Liver (tissue), 9 donors: ENCODE measurements around the gene MARCHF10. TPM values are rescaled to one million over a fixed set of nuclear protein-coding genes. Genes with fewer than 3 reads are reported as not detected.
"Not testable (repeated sequence)": the region's sequence is repeated elsewhere in the genome, so short reads cannot be mapped to it uniquely, and the experiment has no call there.

Source experiments
- DNase-seq: peaks from one replicate; pipeline ENCODE4 v3.0.0-alpha.2; 2017; ENCODE audit warnings: low spot score
- H3K27ac ChIP-seq, 2 donors: one replicate each; pipeline ENCODE4 v1.7.0; 2013; ENCODE audit warnings: inconsistent platforms in 2 of 2, low read length in 2 of 2, control low read depth in 1 of 2, low read depth in 1 of 2, mild to moderate bottlenecking in 1 of 2
- H3K27me3 ChIP-seq, 4 donors: one replicate each; pipeline versions ENCODE4 v1.6.1 to v1.7.0; 2013; ENCODE audit warnings: low read length in 3 of 4, inconsistent platforms in 1 of 4, mild to moderate bottlenecking in 1 of 4, moderate library complexity in 1 of 4; ENCODE audit not compliant: control insufficient read depth in 4 of 4, insufficient read depth in 4 of 4
- H3K36me3 ChIP-seq, 4 donors: one replicate each; pipeline versions ENCODE4 v1.6.1 to v1.7.0; 2013; ENCODE audit warnings: low read length in 3 of 4, mild to moderate bottlenecking in 3 of 4, low read depth in 1 of 4, moderate library complexity in 1 of 4; ENCODE audit not compliant: control insufficient read depth in 4 of 4, insufficient read depth in 3 of 4
- H3K4me1 ChIP-seq, 4 donors: one replicate each; pipeline versions ENCODE4 v1.6.1 to v1.7.0; 2013; ENCODE audit warnings: low read length in 3 of 4, mild to moderate bottlenecking in 3 of 4, moderate library complexity in 1 of 4; ENCODE audit not compliant: control insufficient read depth in 4 of 4, insufficient read depth in 4 of 4
- H3K4me3 ChIP-seq, 3 donors: one replicate each; pipeline versions ENCODE4 v1.6.1 to v1.7.0; 2013; ENCODE audit warnings: low read length in 3 of 3, control low read depth in 1 of 3, low read depth in 1 of 3, mild to moderate bottlenecking in 1 of 3
- H3K9ac ChIP-seq, 2 donors: one replicate each; pipeline ENCODE4 v1.7.0; 2013; ENCODE audit warnings: low read length in 2 of 2, mild to moderate bottlenecking in 2 of 2, moderate library complexity in 2 of 2, control low read depth in 1 of 2, low read depth in 1 of 2
- H3K9me3 ChIP-seq, 4 donors: one replicate each; pipeline versions ENCODE4 v1.6.1 to v1.7.0; 2013; ENCODE audit warnings: low read length in 3 of 4; ENCODE audit not compliant: control insufficient read depth in 4 of 4
- FOXA1 ChIP-seq: IDR thresholded peaks from 2 replicates; pipeline ENCODE4 v1.6.1; 2016; ENCODE audit warnings: antibody characterized with exemption
- FOXA2 ChIP-seq: IDR thresholded peaks from 2 replicates; pipeline ENCODE4 v1.6.1; 2016; ENCODE audit warnings: antibody characterized with exemption
- HNF4A ChIP-seq, 2 donors: conservative IDR thresholded peaks; 2 replicates each; pipeline ENCODE4 v1.6.1; 2016; ENCODE audit warnings: antibody characterized with exemption in 2 of 2, mild to moderate bottlenecking in 2 of 2
- NR2F2 ChIP-seq: IDR thresholded peaks from 2 replicates; pipeline ENCODE4 v1.6.1; 2016; ENCODE audit warnings: antibody characterized with exemption
- RAD21 ChIP-seq, 2 donors: IDR thresholded peaks; 2 replicates each; pipeline ENCODE4 v1.6.1; 2016; ENCODE audit warnings: antibody characterized with exemption in 2 of 2, mild to moderate bottlenecking in 2 of 2
- RXRA ChIP-seq, 2 donors: IDR thresholded peaks; 2 replicates each; pipeline ENCODE4 v1.6.1; 2017 to 2018; ENCODE audit warnings: antibody characterized with exemption in 2 of 2, mild to moderate bottlenecking in 1 of 2
- SP1 ChIP-seq: IDR thresholded peaks from 2 replicates; pipeline ENCODE4 v1.6.1; 2018; ENCODE audit warnings: antibody characterized with exemption, mild to moderate bottlenecking
- YY1 ChIP-seq: IDR thresholded peaks from 2 replicates; pipeline ENCODE4 v1.6.1; 2016; ENCODE audit warnings: antibody characterized with exemption, mild to moderate bottlenecking
- WGBS: extraction: QIAGEN DNeasy Blood & Tissue Kit; methylation state at CpG from one replicate; pipeline ENCODE4 v1.1.7; 2013; 5-methylcytosine and 5-hydroxymethylcytosine counted together
- polyA plus RNA-seq, 2 donors: library from polyadenylated mRNA; stranded (reverse) in 1 of 2; unstranded in 1 of 2; fragments of 200-250 nt in 1 of 2; fragments of >200 nt in 1 of 2; fragmentation: Nextera tagmentation in 1 of 2; extraction: Ambion mirVana in 1 of 2; gene quantifications; one replicate each; pipeline versions ENCODE4 v1.2.1 to v1.2.3, GENCODE V29; 2013 to 2015
- total RNA-seq, 2 donors: library from RNA; depleted of rRNA; stranded (reverse); fragments of >200 nt; gene quantifications; one replicate each; pipeline ENCODE4 v1.2.3, GENCODE V29; 2014
- TF ChIP-seq, protein P1 (sequence below): IDR thresholded peaks from 2 replicates; pipeline ENCODE4 v1.6.1; 2016; ENCODE audit warnings: antibody characterized with exemption
- TF ChIP-seq, protein P2 (sequence below): IDR thresholded peaks from 2 replicates; pipeline ENCODE4 v1.6.1; 2016; ENCODE audit warnings: antibody characterized with exemption
- TF ChIP-seq, protein P3 (sequence below): fragments of 150-350 bp; IDR thresholded peaks from 2 replicates; pipeline ENCODE4 v1.5.1; 2017; ENCODE audit warnings: improper control_type of control experiment, low read depth, low read length; ENCODE audit not compliant: missing input control
- donor health status: healthy.
- donor health status: healthy.
- donor health status: healthy.
- donor health status: healthy.
- donor health status: healthy.

The MARCHF10 gene
- total and polyA plus RNA-seq, 4 donors: not detected

DNA sequence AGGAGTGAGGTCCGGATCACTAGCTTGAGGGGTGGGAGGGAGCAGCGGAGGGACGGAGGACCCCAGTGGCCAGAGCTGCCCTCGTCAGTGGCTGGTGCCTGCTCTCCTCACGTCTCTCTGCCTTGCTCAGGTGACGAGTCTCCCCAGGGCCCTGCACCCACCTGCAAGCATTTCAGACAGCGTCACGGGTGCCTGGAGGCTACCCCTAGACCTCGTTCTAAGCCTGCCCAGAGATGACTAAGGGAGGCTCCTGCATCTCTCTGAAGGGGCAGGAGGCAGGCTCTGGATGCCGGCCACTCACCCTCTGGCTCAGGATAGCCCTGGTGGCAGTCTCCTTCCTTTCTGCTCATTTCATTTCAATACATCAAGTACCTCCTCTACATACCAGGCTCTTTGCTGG lies 111.9 kb downstream of the MARCHF10 start (continued):
- TF ChIP-seq YY1 (no peak), NR2F2 (no peak), FOXA2 (no peak), SP1 (no peak)
- TF ChIP-seq, protein P1, sequence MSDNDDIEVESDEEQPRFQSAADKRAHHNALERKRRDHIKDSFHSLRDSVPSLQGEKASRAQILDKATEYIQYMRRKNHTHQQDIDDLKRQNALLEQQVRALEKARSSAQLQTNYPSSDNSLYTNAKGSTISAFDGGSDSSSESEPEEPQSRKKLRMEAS: no peak
- TF ChIP-seq, protein P2, sequence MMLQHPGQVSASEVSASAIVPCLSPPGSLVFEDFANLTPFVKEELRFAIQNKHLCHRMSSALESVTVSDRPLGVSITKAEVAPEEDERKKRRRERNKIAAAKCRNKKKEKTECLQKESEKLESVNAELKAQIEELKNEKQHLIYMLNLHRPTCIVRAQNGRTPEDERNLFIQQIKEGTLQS: no peak

DNA sequence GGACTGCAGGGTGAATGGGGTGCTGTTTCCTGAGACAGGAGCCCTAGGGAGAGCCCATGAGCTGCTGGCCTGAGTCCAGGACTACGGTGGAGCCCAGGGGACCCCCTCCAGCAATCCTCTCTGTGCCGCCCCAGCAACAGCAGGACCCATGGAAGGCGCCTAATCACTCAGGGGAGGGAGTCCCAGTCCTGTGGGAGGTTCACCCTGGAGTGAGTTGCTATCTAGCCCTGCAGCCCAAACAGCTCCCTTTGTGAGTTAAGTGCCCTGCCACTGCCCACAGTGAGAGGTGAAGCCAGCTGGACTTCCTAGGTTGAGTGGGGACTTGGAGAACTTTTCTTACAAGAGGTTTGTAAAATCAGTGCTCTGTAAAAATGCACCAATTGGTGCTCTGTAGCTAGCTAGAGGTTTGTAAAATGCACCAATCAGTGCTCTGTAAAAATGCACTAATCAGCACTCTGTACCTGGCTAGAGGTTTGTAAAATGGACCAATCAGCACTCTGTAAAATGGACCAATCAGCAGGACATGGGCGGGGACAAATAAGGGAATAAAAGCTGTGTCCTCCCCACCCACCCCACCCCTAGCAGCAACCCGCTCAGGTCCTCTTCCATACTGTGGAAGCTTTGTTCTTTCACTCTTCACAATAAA lies 112.9 kb downstream of the MARCHF10 start:
- H3K9me3 ChIP-seq, H3K27ac ChIP-seq, DNase-seq, H3K4me1 ChIP-seq, H3K27me3 ChIP-seq, H3K36me3 ChIP-seq, H3K9ac ChIP-seq, H3K4me3 ChIP-seq: not testable (repeated sequence)
- 89% methylated on average over 5 of the region's 5 CpGs for WGBS

DNA sequence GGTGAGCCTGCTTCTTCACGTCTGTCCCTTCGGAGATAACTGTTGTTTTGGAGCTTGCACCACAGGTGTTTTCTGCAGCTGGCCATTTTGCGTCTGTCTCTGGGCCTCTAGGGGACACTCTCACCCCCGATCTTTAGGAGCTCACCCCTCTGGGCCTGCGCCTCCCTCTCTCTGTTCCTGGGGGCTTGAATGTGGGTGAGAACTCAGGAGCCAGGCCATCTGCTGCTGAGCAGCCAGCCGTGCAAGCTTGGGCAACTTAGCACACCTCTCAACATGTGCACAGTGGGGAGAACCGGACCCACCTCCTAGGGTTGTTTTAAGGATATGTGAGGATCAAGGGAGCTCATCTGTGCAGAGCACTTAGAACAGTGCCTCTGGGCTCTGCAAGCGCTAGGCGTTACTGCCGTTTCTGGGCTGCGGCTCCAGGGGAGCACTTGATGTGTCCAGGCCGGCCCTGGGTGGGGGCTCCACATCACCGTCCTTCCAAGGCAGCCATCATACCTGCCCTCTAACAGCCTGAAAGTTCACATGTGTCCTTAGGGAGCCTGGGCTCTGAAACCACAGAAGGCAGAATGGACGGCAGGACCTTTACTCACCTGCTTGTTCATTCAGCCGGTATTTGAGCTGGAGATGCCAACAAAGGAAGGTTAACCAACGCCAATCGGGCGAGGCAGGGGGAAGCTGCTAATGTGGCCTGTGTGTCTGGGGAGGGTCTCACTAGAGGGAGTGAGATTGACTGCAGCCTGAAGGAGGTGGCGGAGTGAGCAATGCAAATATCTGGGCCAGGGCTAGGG lies 114.3 kb downstream of the MARCHF10 start:
- no peaks in the 10 kb centered on the region for H3K27me3 ChIP-seq
- 86% methylated on average over 19 of the region's 19 CpGs for WGBS
- no peak overlapping the region for H3K27ac ChIP-seq
- H3K36me3 ChIP-seq: no peaks in the 10 kb centered on the region
- TF ChIP-seq RXRA (IDR thresholded peaks at IDR 0.05) (no peak), HNF4A (conservative IDR thresholded peaks at IDR 0.05) (no peak), FOXA1 (no peak)
- TF ChIP-seq, protein P3, sequence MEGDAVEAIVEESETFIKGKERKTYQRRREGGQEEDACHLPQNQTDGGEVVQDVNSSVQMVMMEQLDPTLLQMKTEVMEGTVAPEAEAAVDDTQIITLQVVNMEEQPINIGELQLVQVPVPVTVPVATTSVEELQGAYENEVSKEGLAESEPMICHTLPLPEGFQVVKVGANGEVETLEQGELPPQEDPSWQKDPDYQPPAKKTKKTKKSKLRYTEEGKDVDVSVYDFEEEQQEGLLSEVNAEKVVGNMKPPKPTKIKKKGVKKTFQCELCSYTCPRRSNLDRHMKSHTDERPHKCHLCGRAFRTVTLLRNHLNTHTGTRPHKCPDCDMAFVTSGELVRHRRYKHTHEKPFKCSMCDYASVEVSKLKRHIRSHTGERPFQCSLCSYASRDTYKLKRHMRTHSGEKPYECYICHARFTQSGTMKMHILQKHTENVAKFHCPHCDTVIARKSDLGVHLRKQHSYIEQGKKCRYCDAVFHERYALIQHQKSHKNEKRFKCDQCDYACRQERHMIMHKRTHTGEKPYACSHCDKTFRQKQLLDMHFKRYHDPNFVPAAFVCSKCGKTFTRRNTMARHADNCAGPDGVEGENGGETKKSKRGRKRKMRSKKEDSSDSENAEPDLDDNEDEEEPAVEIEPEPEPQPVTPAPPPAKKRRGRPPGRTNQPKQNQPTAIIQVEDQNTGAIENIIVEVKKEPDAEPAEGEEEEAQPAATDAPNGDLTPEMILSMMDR: no peak
- DNase-seq: no peak
- peaks cover 0 to 1% (median 0%) of the 10 kb centered on the region in 4 donors for H3K4me1 ChIP-seq
- no peak overlapping the region for H3K9ac ChIP-seq
- H3K4me3 ChIP-seq: no peak overlapping the region
- H3K9me3 ChIP-seq: no peaks in the 10 kb centered on the region

DNA sequence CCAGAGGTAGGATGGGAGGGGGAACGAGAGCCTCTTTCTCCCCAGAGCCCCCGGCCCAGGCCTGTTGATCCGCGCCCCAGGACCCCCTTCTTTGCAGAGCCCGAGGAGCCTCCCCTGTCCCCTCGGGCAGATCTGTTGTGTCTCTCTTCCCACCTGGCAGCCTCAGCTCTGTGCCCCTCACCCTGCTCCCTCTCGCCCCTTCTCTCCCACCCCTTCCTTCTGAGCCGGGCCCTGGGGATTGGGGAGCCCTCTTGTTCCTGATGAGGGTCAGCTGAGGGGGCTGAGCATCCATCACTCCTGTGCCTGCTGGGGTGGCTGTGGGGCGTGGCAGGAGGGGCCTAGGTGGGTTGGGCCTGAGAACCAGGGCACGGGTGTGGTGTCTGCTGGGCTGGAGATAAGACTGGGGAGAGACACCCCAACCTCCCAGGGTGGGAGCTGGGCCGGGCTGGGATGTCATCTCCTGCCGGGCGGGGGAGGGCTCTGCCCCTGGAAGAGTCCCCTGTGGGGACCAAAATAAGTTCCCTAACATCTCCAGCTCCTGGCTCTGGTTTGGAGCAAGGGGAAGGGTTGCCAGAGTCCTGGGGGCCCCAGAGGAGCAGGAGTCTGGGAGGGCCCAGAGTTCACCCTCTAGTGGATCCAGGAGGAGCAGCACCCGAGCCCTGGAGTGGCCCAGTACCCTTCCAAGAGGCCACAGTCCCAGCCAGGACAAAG lies 115.2 kb downstream of the MARCHF10 start:
- no peak overlapping the region for H3K9ac ChIP-seq
- no peaks in the 10 kb centered on the region for H3K27me3 ChIP-seq
- no peak overlapping the region for H3K4me3 ChIP-seq
- peaks cover 0 to 1% (median 0%) of the 10 kb centered on the region in 4 donors for H3K4me1 ChIP-seq
- H3K9me3 ChIP-seq: no peaks in the 10 kb centered on the region
- TF ChIP-seq RAD21 (IDR thresholded peaks at IDR 0.05) (peak in 1 of 2 donors; percentile 33), FOXA2 (no peak)
- WGBS: 83% methylated on average over 14 of the region's 14 CpGs
- no peaks in the 10 kb centered on the region for H3K36me3 ChIP-seq
- H3K27ac ChIP-seq: no peak overlapping the region
- DNase-seq: peak; percentile 87
